OCI-LY7 (cell line): Measurements from ENCODE around the gene GRID2.

Experiments used
- CTCF ChIP-seq: fragments of 200-600 bp; sonication (generic); conservative IDR thresholded peaks from 2 replicates; pipeline ENCODE4 v1.5.1; 2014; ENCODE audit warnings: mild to moderate bottlenecking, antibody characterized with exemption, low read length, moderate library complexity, mixed read lengths
- EZH2phosphoT487 ChIP-seq: fragments of 200-600 bp; sonication (generic); IDR thresholded peaks from 2 replicates; pipeline ENCODE4 v1.6.1; 2018; ENCODE audit warnings: low read depth, borderline replicate concordance, mild to moderate bottlenecking, mixed run types, antibody characterized with exemption, low read length, moderate library complexity, mixed read lengths

DNA sequence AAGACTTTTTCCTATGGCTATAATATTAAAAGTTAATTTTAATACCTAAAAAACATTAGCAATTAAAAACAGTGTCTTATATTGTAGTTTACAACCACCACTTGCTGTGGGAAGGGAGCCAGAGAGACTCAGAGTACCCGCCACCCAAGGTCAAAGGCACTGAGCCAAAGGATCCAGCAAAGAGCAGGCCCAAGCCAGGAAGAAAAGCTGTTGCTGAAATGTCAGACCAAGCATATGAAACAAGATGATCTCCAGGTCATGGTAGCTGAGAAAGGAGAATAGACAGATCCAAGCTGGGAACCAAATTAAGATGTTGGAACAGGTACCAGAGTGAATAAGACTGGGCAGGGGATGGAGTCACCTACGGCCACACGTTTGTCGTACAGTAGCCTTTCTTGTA is 1506.0 kb downstream of the GRID2 start:
- no peak for TF ChIP-seq EZH2phosphoT487
- TF ChIP-seq CTCF = no peak
